H9 (cell line): Measurements from ENCODE around the gene ZIC5. TPM values are rescaled to one million over a fixed set of nuclear protein-coding genes. Genes with fewer than 3 reads are reported as not detected.
A peak's percentile ranks its signal among the peaks of the same experiment; 100 is the strongest.

ENCODE experiments used
- DNase-seq: peaks from one replicate; pipeline ENCODE4 v3.0.0-alpha.2; 2017
- H2AFZ ChIP-seq: one replicate; pipeline ENCODE4 v1.6.1; 2013; ENCODE audit warnings: mild to moderate bottlenecking, low read length, control low read depth, moderate library complexity
- H2AK5ac ChIP-seq: 2 replicates; pipeline ENCODE4 v1.6.1; 2013; ENCODE audit warnings: low read length, control low read depth, mixed read lengths; ENCODE audit not compliant: insufficient read length
- H2BK120ac ChIP-seq: one replicate; pipeline ENCODE4 v1.6.1; 2013; ENCODE audit warnings: low read depth, mild to moderate bottlenecking, low read length, control low read depth, inconsistent platforms; ENCODE audit not compliant: poor library complexity, severe bottlenecking
- H2BK12ac ChIP-seq: 2 replicates; pipeline ENCODE4 v1.6.1; 2013; ENCODE audit warnings: low read length, control low read depth, mixed read lengths, low read depth; ENCODE audit not compliant: insufficient read length
- H2BK15ac ChIP-seq: 2 replicates; pipeline ENCODE4 v1.6.1; 2013; ENCODE audit warnings: low read depth, low read length, control low read depth
- H2BK20ac ChIP-seq: one replicate; pipeline ENCODE4 v1.6.1; 2013; ENCODE audit warnings: low read depth, mild to moderate bottlenecking, low read length, control low read depth, inconsistent platforms; ENCODE audit not compliant: poor library complexity, severe bottlenecking
- H2BK5ac ChIP-seq: 2 replicates; pipeline ENCODE4 v1.6.1; 2013; ENCODE audit warnings: low read length, control low read depth, mixed read lengths; ENCODE audit not compliant: insufficient read length
- H3K14ac ChIP-seq: 2 replicates; pipeline ENCODE4 v1.6.1; 2013; ENCODE audit warnings: low read length, control low read depth; ENCODE audit not compliant: insufficient read depth
- H3K18ac ChIP-seq: 2 replicates; pipeline ENCODE4 v1.6.1; 2013; ENCODE audit warnings: low read depth, mild to moderate bottlenecking, mixed read lengths, low read length, control low read depth; ENCODE audit not compliant: insufficient read length
- H3K23ac ChIP-seq: 2 replicates; pipeline ENCODE4 v1.6.1; 2013; ENCODE audit warnings: low read length, control low read depth, mixed read lengths, low read depth; ENCODE audit not compliant: insufficient read length
- H3K23me2 ChIP-seq: 2 replicates; pipeline ENCODE4 v1.6.1; 2013; ENCODE audit warnings: low read depth, mild to moderate bottlenecking, mixed read lengths, low read length, control low read depth; ENCODE audit not compliant: insufficient read length, poor library complexity, severe bottlenecking
- H3K27ac ChIP-seq: 2 replicates; pipeline ENCODE4 v1.5.1; 2013; ENCODE audit warnings: low read length, control low read depth, mixed read lengths, low read depth; ENCODE audit not compliant: insufficient read length
- H3K27me3 ChIP-seq: 2 replicates; pipeline ENCODE4 v1.6.1; 2013; ENCODE audit warnings: low read length, control low read depth, inconsistent platforms; ENCODE audit not compliant: insufficient read depth
- H3K4ac ChIP-seq: 2 replicates; pipeline ENCODE4 v1.6.1; 2013; ENCODE audit warnings: low read depth, mild to moderate bottlenecking, control low read depth, inconsistent platforms, low read length, moderate library complexity
- H3K4me1 ChIP-seq: 2 replicates; pipeline ENCODE4 v1.6.1; 2013; ENCODE audit warnings: low read length, control low read depth, inconsistent platforms; ENCODE audit not compliant: insufficient read depth
- H3K4me2 ChIP-seq: 2 replicates; pipeline ENCODE4 v1.6.1; 2013; ENCODE audit warnings: low read length, control low read depth, mixed read lengths; ENCODE audit not compliant: insufficient read length, insufficient read depth
- H3K56ac ChIP-seq: 2 replicates; pipeline ENCODE4 v1.6.1; 2013; ENCODE audit warnings: low read depth, mild to moderate bottlenecking, mixed read lengths, low read length, control low read depth; ENCODE audit not compliant: insufficient read length
- H3K79me1 ChIP-seq: 2 replicates; pipeline ENCODE4 v1.6.1; 2013; ENCODE audit warnings: low read depth, mild to moderate bottlenecking, moderate library complexity, low read length, control low read depth, inconsistent platforms; ENCODE audit not compliant: insufficient read depth, poor library complexity, severe bottlenecking
- H3K79me2 ChIP-seq: 2 replicates; pipeline ENCODE4 v1.6.1; 2013; ENCODE audit warnings: low read length, control low read depth, inconsistent platforms; ENCODE audit not compliant: insufficient read depth
- H3K9ac ChIP-seq: 2 replicates; pipeline ENCODE4 v1.6.1; 2013; ENCODE audit warnings: low read length, control low read depth, mixed read lengths; ENCODE audit not compliant: insufficient read length; ENCODE audit errors: extremely low read depth
- H3K9me3 ChIP-seq: one replicate; pipeline ENCODE4 v1.6.1; 2013; ENCODE audit warnings: low read depth, low read length, inconsistent platforms; ENCODE audit not compliant: control insufficient read depth
- H3T11ph ChIP-seq: one replicate; pipeline ENCODE4 v1.6.1; 2013; ENCODE audit warnings: mild to moderate bottlenecking, low read length, control low read depth, inconsistent platforms
- H4K20me1 ChIP-seq: one replicate; pipeline ENCODE4 v1.6.1; 2013; ENCODE audit not compliant: control insufficient read depth, insufficient read length, insufficient read depth
- H4K5ac ChIP-seq: 2 replicates; pipeline ENCODE4 v1.6.1; 2013; ENCODE audit warnings: low read depth, mild to moderate bottlenecking, mixed read lengths, low read length, control low read depth; ENCODE audit not compliant: insufficient read length
- H4K8ac ChIP-seq: replicated peaks from 2 replicates; pipeline ENCODE4 v1.6.1; 2013; ENCODE audit warnings: low read length, control low read depth, mixed read lengths, low read depth; ENCODE audit not compliant: insufficient read length
- H4K91ac ChIP-seq: 2 replicates; pipeline ENCODE4 v1.6.1; 2013; ENCODE audit warnings: low read depth, mild to moderate bottlenecking, moderate library complexity, mixed read lengths, low read length, control low read depth; ENCODE audit not compliant: insufficient read length
- H3K27ac Mint-ChIP-seq, 3 experiments: 2 replicates in 2 of 3; 3 replicates in 1 of 3; pipeline ENCODE4 v1.8.0; 2020 to 2021; ENCODE audit warnings: mixed read lengths in 3 of 3, mild to moderate bottlenecking in 1 of 3, moderate library complexity in 1 of 3
- H3K27me3 Mint-ChIP-seq: 2 replicates; pipeline ENCODE4 v1.8.0; 2021; ENCODE audit warnings: low read depth, mild to moderate bottlenecking, moderate library complexity, mixed read lengths
- H3K36me3 Mint-ChIP-seq, 3 experiments: 2 replicates in 2 of 3; 3 replicates in 1 of 3; pipeline ENCODE4 v1.8.0; 2020 to 2021; ENCODE audit warnings: low read depth in 3 of 3, mixed read lengths in 3 of 3; ENCODE audit not compliant: insufficient read depth in 1 of 3
- H3K4me1 Mint-ChIP-seq, 2 experiments: 2 replicates each; pipeline ENCODE4 v1.8.0; 2020; ENCODE audit warnings: mixed read lengths in 2 of 2
- H3K4me3 Mint-ChIP-seq, 2 experiments: 2 replicates in 1 of 2; 3 replicates in 1 of 2; pipeline ENCODE4 v1.8.0; 2020 to 2021; ENCODE audit warnings: mild to moderate bottlenecking in 2 of 2, mixed read lengths in 2 of 2, moderate library complexity in 1 of 2
- H3K9me3 Mint-ChIP-seq, 2 experiments: 2 replicates in 1 of 2; 3 replicates in 1 of 2; pipeline ENCODE4 v1.8.0; 2020; ENCODE audit warnings: mild to moderate bottlenecking in 2 of 2, mixed read lengths in 2 of 2, moderate library complexity in 1 of 2
- CTCF ChIP-seq: fragments of 200-600 bp; sonication (generic); conservative IDR thresholded peaks from 3 replicates; pipeline ENCODE4 v1.8.0; 2021; ENCODE audit warnings: antibody characterized with exemption, mild to moderate bottlenecking
- WGBS: extraction: QIAGEN DNeasy Blood & Tissue Kit; methylation state at CpG from one replicate; pipeline ENCODE4 v1.1.7; 2013; ENCODE audit warnings: missing lambda C conversion rate, low lambda C conversion rate, mixed read lengths; ENCODE audit not compliant: insufficient read length; ENCODE audit errors: extremely low coverage; 5-methylcytosine and 5-hydroxymethylcytosine counted together
- total RNA-seq: library from RNA; stranded (reverse); gene quantifications from 2 replicates; pipeline ENCODE4 v1.2.1, GENCODE V29; 2021

ZIC5 gene
- total RNA-seq, 1 experiment from 2014 or later = 51.9 TPM

- Histone ChIP-seq H4K91ac (no peak overlapping the region), H3K9me3 (no peaks in the 10 kb centered on the region), H3K4me2 (peak overlapping the region; percentile 98), H2BK12ac (no peak overlapping the region), H3K14ac (peak overlapping the region; percentile 37; the same call in 1 of the 2 replicates), H2BK15ac (no peak overlapping the region), H4K8ac (no peak overlapping the region), H3K4ac (no peak overlapping the region), H2AFZ (no peak overlapping the region), H3K27ac (no peak overlapping the region), H4K20me1 (no peaks in the 10 kb centered on the region), H2AK5ac (no peak overlapping the region), H3K23ac (no peak overlapping the region), H3K18ac (no peak overlapping the region), H2BK5ac (no peak overlapping the region), H2BK20ac (no peak overlapping the region), H3K23me2 (peaks cover 31% of the 10 kb centered on the region), H3T11ph (no peak overlapping the region), H3K56ac (no peak overlapping the region), H2BK120ac (no peak overlapping the region), H3K27me3 (no peaks in the 10 kb centered on the region; the same call in 1 of the 2 replicates), H4K5ac (no peak overlapping the region), H3K4me1 (peaks cover 2% of the 10 kb centered on the region; the same call in 1 of the 2 replicates), H3K79me1 (no peaks in the 10 kb centered on the region), H3K79me2 (peaks cover 20% of the 10 kb centered on the region; the same call in 1 of the 2 replicates), H3K9ac (peak overlapping the region; percentile 65)
- Mint-ChIP-seq H3K27me3 (peaks cover 20% of the 10 kb centered on the region), H3K4me1 (peaks cover 46 to 57% of the 10 kb centered on the region in 2 experiments), H3K27ac (peak overlapping the region; percentile 92 to 99 (median 97)), H3K4me3 (peak overlapping the region; percentile 96 to 100), H3K9me3 (peaks cover 9 to 12% of the 10 kb centered on the region in 2 experiments; a peak in 4 of 5 replicates), H3K36me3 (peaks cover 39 to 49% (median 43%) of the 10 kb centered on the region in 3 experiments)
- no peak for TF ChIP-seq CTCF
- DNase-seq = no peak
- WGBS = no CpG with 5 or more reads among the region's 52 CpGs
Observed at GRCh38 chr13:99969453-99969918, 2.1 kb downstream of the ZIC5 start.
